HepG2 (cell line): ENCODE measurements around the gene AP4S1. TPM values are rescaled to one million over a fixed set of nuclear protein-coding genes. Genes with fewer than 3 reads are reported as not detected.

Source experiments
- ARNT ChIP-seq: fragments of 450-650 bp; IDR thresholded peaks from 2 replicates; pipeline ENCODE4 v1.6.1; 2017
- BCL6 ChIP-seq: IDR thresholded peaks from 2 replicates; pipeline ENCODE4 v1.6.1; 2016; ENCODE audit warnings: missing genetic modification reagents, missing compliant biosample characterization
- EED ChIP-seq: sonication (generic); formaldehyde crosslinking; IDR thresholded peaks from 2 replicates; pipeline ENCODE4 v1.5.0; 2020; ENCODE audit warnings: mild to moderate bottlenecking, missing genetic modification reagents
- HES4 ChIP-seq: sonication (generic); formaldehyde crosslinking; IDR thresholded peaks from 2 replicates; pipeline ENCODE4 v1.9.0; 2021; ENCODE audit warnings: mild to moderate bottlenecking, missing genetic modification reagents, borderline replicate concordance
- HNRNPK ChIP-seq: fragments of 200-400 bp; formaldehyde crosslinking; IDR thresholded peaks from 2 replicates; pipeline ENCODE4 v1.6.1; 2018; ENCODE audit warnings: low read length, low read depth, moderate library complexity, mild to moderate bottlenecking; ENCODE audit not compliant: poor library complexity, severe bottlenecking
- ZFP90 ChIP-seq: sonication (generic); formaldehyde crosslinking; IDR thresholded peaks from 2 replicates; pipeline ENCODE4 v1.8.0; 2022; ENCODE audit warnings: missing genetic modification reagents, mild to moderate bottlenecking, inconsistent platforms, borderline replicate concordance
- ZFY ChIP-seq: sonication (generic); formaldehyde crosslinking; IDR thresholded peaks from 2 replicates; pipeline ENCODE4 v1.4.0; 2020; ENCODE audit warnings: missing genetic modification reagents
- ZNF235 ChIP-seq: sonication (generic); formaldehyde crosslinking; IDR thresholded peaks from 2 replicates; pipeline ENCODE4 v1.8.1; 2023; ENCODE audit warnings: mild to moderate bottlenecking, missing genetic modification reagents, borderline replicate concordance
- ZNF616 ChIP-seq: sonication (generic); formaldehyde crosslinking; IDR thresholded peaks from 2 replicates; pipeline ENCODE4 v1.5.0; 2020; ENCODE audit warnings: low read depth, mild to moderate bottlenecking, missing genetic modification reagents
- ZNF7 ChIP-seq: IDR thresholded peaks from 2 replicates; pipeline ENCODE4 v1.6.1; 2016; ENCODE audit warnings: missing biosample characterization, missing genetic modification reagents
- ZNF746 ChIP-seq: sonication (generic); formaldehyde crosslinking; IDR thresholded peaks from 2 replicates; pipeline ENCODE4 v1.8.0; 2022; ENCODE audit warnings: mild to moderate bottlenecking, missing genetic modification reagents
- ZNF749 ChIP-seq: sonication (generic); formaldehyde crosslinking; IDR thresholded peaks from 2 replicates; pipeline ENCODE4 v1.8.0; 2022; ENCODE audit warnings: mild to moderate bottlenecking, missing genetic modification reagents, moderate library complexity, borderline replicate concordance
- ZNF850 ChIP-seq: sonication (generic); formaldehyde crosslinking; conservative IDR thresholded peaks from 2 replicates; pipeline ENCODE4 v1.9.0; 2021; ENCODE audit warnings: mild to moderate bottlenecking, missing genetic modification reagents
- ZNF879 ChIP-seq: sonication (generic); formaldehyde crosslinking; IDR thresholded peaks from 2 replicates; pipeline ENCODE4 v1.8.1; 2023; ENCODE audit warnings: missing genetic modification reagents
- polyA plus RNA-seq, 8 experiments: library from polyadenylated mRNA; depleted of rRNA in 3 of 8; stranded (reverse) in 7 of 8; unstranded in 1 of 8; fragments of >200 nt; fragmentation: Illumina TruSeq in 4 of 8; extraction: Trizol in 4 of 8; gene quantifications; 2 replicates each; pipeline versions ENCODE4 v1.2.1 to v1.2.3, GENCODE V29; 2011 to 2016; ENCODE audit warnings: low read depth in 4 of 8, missing spikeins in 1 of 8, mixed read lengths in 1 of 8; ENCODE audit not compliant: insufficient read depth in 1 of 8
- total RNA-seq, 5 experiments: library from RNA; depleted of rRNA; stranded (reverse); fragments of >200 nt; fragmentation: Illumina TruSeq; extraction: Trizol; gene quantifications; 2 replicates each; pipeline ENCODE4 v1.2.3, GENCODE V29; 2016; ENCODE audit warnings: low read depth in 1 of 5
- TF ChIP-seq, protein P1 (sequence below): sonication (generic); formaldehyde crosslinking; conservative IDR thresholded peaks from 2 replicates; pipeline ENCODE4 v1.5.0; 2020; ENCODE audit warnings: missing genetic modification reagents
- TF ChIP-seq, protein P2 (sequence below): sonication (generic); formaldehyde crosslinking; IDR thresholded peaks from 2 replicates; pipeline ENCODE4 v1.5.0; 2020; ENCODE audit warnings: missing genetic modification reagents
- TF ChIP-seq, protein P3 (sequence below): IDR thresholded peaks from 2 replicates; pipeline ENCODE4 v1.6.1; 2016; ENCODE audit warnings: low read depth, missing genetic modification reagents, missing compliant biosample characterization
- TF ChIP-seq, protein P4 (sequence below), 2 experiments: sonication (generic) in 1 of 2; formaldehyde crosslinking in 1 of 2; IDR thresholded peaks; 2 replicates each; pipeline versions ENCODE4 v1.4.0 to v1.6.1; 2016 to 2020; ENCODE audit warnings: borderline replicate concordance in 1 of 2, low read depth in 1 of 2, mild to moderate bottlenecking in 1 of 2, missing genetic modification reagents in 1 of 2

Gene AP4S1
- total and polyA plus RNA-seq, 2 of the 13 experiments (the other 11 are each of a cell fraction or from before 2014, with no cell fraction given), result 3.9 to 21.1 TPM

DNA sequence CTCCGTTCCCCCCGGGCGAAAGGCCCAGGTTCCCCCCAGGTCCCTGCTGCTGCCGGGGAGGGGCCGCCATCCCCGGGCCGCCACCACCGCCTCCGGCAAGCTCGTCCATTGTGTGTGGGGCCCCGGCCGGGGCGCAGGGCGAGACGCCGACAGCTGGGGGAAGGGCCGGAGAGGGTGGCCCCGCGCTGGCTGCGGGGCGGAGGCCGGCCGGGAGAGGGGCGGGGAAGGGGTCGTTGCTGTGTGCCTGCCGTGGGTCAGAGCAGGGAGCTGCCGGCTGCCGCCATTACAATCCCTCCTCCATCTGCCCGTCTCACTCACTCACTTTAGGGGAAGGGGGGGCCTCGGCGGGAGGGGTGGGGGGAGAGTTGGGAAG is 614 bp downstream of the AP4S1 start, which contains the start of gene STRN3 (continued):
- 0 out of 2 replicates have a peak, but pooled peaks have one; percentile 18 for TF ChIP-seq ZNF749 (CRISPR knock-in tag)
- TF ChIP-seq, protein P1, sequence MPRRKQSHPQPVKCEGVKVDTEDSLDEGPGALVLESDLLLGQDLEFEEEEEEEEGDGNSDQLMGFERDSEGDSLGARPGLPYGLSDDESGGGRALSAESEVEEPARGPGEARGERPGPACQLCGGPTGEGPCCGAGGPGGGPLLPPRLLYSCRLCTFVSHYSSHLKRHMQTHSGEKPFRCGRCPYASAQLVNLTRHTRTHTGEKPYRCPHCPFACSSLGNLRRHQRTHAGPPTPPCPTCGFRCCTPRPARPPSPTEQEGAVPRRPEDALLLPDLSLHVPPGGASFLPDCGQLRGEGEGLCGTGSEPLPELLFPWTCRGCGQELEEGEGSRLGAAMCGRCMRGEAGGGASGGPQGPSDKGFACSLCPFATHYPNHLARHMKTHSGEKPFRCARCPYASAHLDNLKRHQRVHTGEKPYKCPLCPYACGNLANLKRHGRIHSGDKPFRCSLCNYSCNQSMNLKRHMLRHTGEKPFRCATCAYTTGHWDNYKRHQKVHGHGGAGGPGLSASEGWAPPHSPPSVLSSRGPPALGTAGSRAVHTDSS (CRISPR knock-in tag), result no peak
- no peak for TF ChIP-seq ZNF7 (CRISPR knock-in tag)
- TF ChIP-seq BCL6 (CRISPR knock-in tag), result no peak
- TF ChIP-seq HES4, result no peak
- TF ChIP-seq, protein P2, sequence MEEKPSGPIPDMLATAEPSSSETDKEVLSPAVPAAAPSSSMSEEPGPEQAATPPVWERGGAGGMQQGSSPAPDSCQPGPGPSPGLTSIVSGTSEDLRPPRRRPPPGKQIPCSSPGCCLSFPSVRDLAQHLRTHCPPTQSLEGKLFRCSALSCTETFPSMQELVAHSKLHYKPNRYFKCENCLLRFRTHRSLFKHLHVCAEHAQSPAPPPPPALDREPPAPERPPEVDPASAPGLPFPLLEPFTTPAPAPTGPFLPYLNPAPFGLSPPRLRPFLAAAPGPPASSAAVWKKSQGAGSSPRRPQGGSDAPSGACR (CRISPR knock-in tag), result peak; percentile 74
- peak; percentile 34; the same call in 1 of the 2 replicates for TF ChIP-seq ZFY (CRISPR knock-in tag)
- no peak for TF ChIP-seq ARNT
- TF ChIP-seq, protein P3, sequence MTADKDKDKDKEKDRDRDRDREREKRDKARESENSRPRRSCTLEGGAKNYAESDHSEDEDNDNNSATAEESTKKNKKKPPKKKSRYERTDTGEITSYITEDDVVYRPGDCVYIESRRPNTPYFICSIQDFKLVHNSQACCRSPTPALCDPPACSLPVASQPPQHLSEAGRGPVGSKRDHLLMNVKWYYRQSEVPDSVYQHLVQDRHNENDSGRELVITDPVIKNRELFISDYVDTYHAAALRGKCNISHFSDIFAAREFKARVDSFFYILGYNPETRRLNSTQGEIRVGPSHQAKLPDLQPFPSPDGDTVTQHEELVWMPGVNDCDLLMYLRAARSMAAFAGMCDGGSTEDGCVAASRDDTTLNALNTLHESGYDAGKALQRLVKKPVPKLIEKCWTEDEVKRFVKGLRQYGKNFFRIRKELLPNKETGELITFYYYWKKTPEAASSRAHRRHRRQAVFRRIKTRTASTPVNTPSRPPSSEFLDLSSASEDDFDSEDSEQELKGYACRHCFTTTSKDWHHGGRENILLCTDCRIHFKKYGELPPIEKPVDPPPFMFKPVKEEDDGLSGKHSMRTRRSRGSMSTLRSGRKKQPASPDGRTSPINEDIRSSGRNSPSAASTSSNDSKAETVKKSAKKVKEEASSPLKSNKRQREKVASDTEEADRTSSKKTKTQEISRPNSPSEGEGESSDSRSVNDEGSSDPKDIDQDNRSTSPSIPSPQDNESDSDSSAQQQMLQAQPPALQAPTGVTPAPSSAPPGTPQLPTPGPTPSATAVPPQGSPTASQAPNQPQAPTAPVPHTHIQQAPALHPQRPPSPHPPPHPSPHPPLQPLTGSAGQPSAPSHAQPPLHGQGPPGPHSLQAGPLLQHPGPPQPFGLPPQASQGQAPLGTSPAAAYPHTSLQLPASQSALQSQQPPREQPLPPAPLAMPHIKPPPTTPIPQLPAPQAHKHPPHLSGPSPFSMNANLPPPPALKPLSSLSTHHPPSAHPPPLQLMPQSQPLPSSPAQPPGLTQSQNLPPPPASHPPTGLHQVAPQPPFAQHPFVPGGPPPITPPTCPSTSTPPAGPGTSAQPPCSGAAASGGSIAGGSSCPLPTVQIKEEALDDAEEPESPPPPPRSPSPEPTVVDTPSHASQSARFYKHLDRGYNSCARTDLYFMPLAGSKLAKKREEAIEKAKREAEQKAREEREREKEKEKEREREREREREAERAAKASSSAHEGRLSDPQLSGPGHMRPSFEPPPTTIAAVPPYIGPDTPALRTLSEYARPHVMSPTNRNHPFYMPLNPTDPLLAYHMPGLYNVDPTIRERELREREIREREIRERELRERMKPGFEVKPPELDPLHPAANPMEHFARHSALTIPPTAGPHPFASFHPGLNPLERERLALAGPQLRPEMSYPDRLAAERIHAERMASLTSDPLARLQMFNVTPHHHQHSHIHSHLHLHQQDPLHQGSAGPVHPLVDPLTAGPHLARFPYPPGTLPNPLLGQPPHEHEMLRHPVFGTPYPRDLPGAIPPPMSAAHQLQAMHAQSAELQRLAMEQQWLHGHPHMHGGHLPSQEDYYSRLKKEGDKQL, result no peak; the same call in 1 of the 2 replicates
- no peak for TF ChIP-seq ZNF746 (CRISPR knock-in tag)
- peak; percentile 93 for TF ChIP-seq HNRNPK
- TF ChIP-seq, protein P4, sequence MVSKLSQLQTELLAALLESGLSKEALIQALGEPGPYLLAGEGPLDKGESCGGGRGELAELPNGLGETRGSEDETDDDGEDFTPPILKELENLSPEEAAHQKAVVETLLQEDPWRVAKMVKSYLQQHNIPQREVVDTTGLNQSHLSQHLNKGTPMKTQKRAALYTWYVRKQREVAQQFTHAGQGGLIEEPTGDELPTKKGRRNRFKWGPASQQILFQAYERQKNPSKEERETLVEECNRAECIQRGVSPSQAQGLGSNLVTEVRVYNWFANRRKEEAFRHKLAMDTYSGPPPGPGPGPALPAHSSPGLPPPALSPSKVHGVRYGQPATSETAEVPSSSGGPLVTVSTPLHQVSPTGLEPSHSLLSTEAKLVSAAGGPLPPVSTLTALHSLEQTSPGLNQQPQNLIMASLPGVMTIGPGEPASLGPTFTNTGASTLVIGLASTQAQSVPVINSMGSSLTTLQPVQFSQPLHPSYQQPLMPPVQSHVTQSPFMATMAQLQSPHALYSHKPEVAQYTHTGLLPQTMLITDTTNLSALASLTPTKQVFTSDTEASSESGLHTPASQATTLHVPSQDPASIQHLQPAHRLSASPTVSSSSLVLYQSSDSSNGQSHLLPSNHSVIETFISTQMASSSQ (IDR thresholded peaks at IDR 0.05; ENCODE audit: low read depth), result no peak
- TF ChIP-seq, protein P4 (CRISPR knock-in tag; IDR thresholded peaks at IDR 0.05; ENCODE audit: borderline replicate concordance), result no peak
- TF ChIP-seq ZNF850, result peak; percentile 7; the same call in 1 of the 2 replicates
- no peak for TF ChIP-seq EED (CRISPR knock-in tag)
- peak; percentile 7; the same call in 1 of the 2 replicates for TF ChIP-seq ZFP90 (CRISPR knock-in tag)
- TF ChIP-seq ZNF235 (CRISPR knock-in tag), result peak; percentile 23; the same call in 1 of the 2 replicates
- TF ChIP-seq ZNF879 (CRISPR knock-in tag), result peak; percentile 96
- no peak for TF ChIP-seq ZNF616 (CRISPR knock-in tag)
